Caki2 (cell line): ENCODE data around the gene PPP2R3B. TPM values are rescaled to one million over a fixed set of nuclear protein-coding genes. Genes with fewer than 3 reads are reported as not detected.
A peak's percentile ranks its signal among the peaks of the same experiment; 100 is the strongest.
"Not testable (repeated sequence)": the region's sequence is repeated elsewhere in the genome, so short reads cannot be mapped to it uniquely, and the experiment has no call there.

Experiments used
- DNase-seq: peaks from one replicate; pipeline ENCODE4 v3.0.0-alpha.2; 2015; ENCODE audit warnings: low read depth
- in situ Hi-C: cut with HindIII; loops from 2 replicates; pipeline ENCODE4 v1.10.0; 2016; ENCODE audit warnings: low sequenced_read_pairs, low pct_unique_long_range_greater_than_20kb, mixed read lengths
- total RNA-seq: library from RNA; depleted of rRNA; stranded (reverse); fragments of >200 nt; shearing (Covaris generic); gene quantifications from 2 replicates; pipeline ENCODE4 v1.2.3, GENCODE V29; 2014; ENCODE audit warnings: low replicate concordance

Gene PPP2R3B
- total RNA-seq, 1 experiment from 2014 or later, result 16.3 TPM

DNA sequence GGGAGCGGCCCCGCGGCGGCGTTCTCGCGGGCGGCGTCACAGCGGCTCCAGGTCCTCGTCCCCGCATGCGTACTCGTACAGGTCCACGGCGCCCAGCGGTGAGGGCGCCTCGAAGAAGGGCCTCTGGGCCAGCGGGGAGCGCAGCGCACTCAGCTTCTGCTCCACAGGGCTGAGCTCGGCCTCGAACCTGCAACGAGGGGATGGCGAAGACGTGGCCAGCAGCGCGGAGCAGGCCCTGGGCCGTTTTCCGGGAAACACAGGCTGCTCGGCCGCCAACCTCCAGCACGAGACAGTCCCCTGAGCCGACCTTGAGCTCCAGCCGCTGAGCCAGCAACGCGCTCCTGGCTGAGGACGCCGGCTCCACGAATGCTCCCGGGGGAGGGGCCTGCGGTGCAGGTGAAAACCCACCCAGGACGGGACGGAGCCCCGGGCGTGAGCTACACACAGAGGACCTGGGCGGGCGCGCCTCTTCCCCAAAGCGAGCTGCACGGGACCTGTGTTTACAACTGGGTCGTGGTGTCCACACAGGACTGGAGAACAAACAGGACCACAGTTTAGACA lies 52.3 kb downstream of the PPP2R3B start:
- DNase-seq, result no peak
- in situ Hi-C loops, result no loop called here

DNA sequence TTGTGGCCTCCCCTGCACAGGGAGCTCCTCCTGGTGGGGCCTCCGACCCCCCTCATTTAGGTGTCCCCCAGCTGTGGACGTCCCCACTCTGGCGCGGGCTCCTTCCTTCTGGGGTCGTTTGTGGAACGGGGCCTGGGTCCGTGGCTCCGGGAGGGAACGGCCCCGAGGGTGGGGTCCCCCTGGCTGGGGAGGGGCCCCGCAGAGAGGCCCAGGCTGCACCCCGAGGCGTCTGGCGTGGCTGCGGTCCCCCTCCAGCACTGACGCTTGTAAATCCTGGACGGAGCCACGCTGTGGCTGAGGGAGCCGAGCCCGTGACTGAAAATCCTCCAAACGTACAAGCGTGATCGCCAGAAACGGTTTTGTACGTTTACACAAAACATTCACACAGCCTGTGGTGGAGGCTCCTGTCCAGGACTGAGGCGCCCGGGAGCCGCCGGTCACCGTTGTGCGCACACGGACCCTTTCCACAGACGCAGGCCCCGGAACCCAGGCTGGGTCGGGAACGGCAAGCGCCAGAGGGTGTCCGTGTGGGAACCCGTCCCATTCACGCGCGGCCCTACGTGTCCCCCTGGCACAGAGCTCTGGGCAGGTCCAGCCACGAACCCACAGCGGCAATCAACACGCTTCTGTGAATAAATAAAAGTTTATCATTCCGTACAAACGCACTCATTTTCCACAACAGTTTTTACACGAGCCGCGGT lies 52.9 kb downstream of the PPP2R3B start:
- DNase-seq, result no peak
- in situ Hi-C loops, result no loop called here

DNA sequence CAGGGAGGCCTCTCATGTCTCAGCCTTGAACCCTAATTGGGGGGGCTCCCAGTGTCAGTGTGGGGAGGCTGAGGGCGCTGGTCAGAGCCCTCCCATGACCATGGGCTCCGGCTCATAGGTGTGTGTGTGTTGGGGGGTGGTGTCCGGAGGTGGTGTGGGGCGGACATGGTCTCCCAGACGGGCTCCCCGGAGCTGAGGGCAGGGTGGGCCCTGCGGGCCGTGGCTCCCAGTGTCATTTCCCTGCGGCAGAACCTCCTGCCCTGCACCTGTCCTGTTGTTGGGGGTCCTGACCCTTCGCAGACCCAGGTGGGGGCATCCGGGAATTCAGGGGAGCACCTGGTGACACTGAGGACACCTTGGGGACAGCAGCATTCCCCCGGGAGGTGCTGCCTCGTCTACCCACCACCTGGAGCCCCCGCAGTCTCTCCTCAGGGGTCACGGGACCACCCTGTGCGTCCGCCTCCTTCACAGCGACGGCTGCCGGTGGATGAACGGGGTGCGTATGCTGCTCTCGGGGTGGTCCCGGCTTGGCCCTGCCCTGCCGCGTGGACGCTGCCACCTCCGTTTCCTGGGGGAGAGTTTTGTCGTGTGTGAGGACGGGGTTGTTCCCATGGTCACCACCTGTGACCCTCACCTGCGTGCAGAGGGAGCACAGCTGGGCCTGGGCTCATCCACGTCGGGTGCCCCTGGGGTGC lies 53.6 kb downstream of the PPP2R3B start:
- in situ Hi-C loops, result no loop called here
- DNase-seq, result no peak

DNA sequence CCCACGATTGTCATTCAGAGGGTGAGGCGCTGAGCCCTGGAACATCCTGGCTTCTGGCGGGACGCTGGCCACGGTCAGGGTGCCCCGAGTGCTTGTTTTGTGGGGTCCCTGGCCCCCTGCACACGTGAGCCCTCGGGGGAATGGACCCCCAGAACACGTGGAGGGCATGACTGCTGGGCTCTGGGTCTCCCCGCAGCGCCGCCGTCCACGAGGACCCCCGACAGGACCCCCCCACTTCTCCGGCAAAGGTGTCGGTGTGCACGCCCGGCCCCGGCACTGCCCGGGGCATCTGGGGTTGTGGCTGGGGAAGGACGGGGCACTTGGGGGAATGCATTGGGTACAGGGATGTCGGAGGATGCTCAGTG lies 54.2 kb downstream of the PPP2R3B start:
- in situ Hi-C loops, result no loop called here
- DNase-seq, result no peak

DNA sequence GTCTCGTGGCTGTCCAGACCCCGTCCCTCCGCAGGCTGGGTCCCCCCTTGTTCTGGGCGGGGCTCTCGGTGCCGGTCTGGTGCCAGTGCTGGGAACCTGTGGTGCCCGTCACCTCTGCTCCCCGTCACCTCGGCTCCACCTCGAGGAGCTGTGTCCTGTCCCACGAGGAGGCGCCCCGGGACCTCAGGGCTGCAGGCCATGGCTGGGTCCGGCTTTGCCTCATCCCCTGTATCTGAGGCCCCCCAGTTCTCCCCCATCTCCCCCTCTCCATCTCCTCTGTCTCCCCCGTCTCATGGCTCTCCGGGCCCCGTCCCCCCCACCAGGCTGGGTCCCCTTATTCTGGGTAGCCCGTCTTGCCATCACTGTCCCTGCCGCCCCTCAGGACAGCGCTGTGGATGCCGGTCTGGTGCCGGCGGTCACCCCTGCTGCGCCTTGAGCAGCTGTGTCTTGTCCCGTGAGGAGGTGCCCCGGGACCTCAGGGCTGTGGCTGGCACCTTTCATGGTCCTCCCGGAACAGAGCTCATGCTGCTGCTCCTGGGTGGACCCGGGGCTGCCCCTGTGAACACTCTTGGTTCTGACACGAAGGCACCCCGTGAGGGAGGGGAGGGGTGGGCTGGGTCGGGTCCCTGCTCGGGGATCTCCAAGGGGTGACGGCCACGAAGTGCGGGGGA lies 54.7 kb downstream of the PPP2R3B start:
- no peak for DNase-seq
- in situ Hi-C loops, result no loop called here

DNA sequence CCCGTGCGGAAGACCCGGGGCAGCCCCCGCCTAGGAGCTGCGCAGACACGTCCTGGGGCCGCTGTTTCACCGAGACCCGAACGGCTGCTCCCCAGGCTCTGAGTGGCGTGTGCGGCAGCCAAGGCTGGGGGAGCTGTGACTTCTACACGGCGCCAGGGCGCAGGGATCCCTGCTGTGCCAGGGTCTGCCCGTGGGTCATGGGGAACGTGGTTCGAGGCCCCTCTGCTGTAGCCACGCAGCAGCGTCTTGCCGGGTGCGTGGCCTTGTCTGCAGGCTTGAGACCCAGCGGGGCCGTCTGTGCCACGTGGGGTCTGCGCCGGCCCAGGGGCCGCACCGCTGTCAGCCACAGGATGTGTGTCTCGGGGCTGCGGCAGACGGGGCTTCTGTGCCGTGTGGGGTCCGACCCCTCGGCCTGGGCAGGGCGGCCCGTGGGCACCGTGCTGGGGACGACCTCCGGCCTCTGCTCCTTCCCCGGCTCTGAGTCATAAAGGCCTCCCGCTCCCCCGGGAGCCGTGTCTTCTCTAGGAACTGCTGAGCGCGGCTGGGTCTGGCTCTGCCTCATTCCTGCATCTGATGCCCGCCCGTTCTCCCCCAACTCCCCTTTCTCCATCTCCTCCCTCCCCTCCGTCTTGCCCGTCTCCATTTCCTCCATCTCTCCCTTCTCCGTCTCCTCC lies 55.4 kb downstream of the PPP2R3B start:
- DNase-seq, result no peak
- in situ Hi-C loops, result no loop called here

DNA sequence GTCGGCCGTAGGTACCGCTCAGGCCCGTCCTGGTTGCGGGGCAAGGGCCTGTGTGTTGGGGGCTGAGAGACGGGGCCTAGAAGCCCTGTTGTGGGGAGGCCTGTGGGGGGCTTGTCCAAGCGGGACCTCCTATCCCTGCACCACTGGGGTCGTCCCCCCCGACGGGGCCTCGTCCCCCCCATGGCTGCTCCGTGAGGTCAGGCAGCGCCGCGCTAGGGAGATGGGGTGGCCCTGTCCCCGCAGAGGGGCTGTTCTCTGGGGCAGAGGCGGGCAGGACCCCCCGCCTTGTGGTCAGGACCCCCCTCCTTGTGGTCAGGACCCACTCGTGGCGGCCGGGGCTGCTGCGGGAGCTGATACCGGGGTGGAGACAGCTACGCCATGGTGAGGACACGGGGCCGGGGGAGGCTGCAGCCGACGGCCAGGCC lies 56.0 kb downstream of the PPP2R3B start:
- DNase-seq, result no peak
- in situ Hi-C loops, result no loop called here

DNA sequence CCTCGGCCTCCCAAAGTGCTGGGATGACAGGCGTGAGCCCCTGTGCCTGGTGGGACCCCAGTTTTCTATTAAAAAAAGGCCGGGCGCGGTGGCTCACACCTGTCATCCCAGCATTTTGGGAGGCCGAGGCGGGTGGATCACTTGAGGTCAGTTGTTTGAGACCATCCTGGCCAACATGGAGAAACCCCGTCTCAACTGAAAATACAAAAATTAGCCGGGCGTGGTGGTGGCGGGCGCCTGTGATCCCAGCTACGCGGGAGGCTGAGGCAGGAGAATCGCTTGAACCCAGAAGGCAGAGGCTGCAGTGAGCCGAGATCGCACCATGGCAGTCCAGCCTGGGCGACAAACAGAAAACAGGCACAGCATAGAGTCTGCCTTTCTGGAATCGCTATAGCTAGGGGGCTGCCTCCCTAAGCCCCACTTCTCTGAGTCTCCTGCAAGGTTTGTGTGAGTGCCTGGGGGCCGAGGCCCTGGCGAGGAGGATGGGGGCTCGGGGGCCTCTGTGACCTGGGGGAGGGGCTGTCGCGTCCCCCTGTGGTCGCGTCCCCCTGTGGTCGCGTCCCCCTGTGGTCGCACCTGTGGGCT lies 56.5 kb downstream of the PPP2R3B start:
- in situ Hi-C loops, result not testable (repeated sequence)

DNA sequence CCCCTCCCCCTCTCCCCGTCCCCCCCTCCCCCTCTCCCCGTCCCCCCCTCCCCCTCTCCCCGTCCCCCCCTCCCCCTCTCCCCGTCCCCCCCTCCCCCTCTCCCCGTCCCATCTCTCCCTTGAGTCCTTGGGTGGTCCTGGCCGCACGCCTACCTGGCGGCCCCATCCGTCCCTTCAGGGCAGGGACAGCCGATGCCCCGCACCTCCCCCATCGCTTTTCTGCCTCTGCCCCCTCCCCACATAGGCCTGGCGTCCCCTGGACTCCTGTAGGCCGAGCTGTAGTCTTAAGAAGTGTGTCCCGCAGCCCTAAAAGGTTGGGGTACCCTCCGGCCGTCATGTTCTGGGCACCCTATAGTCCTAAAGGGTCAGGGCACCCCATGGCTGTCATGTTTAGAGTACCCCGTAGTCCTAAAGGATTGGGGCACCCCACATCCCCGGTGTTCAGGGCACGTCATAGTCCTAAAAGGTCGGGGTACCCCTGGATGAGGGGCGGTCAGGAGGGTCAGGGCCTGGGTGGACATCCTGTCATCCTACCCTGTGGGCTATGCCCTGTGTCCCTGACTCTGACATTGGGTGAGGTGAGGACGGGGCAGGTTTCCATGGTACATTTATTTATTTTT lies 57.3 kb downstream of the PPP2R3B start:
- in situ Hi-C loops, result no loop called here
- DNase-seq, result no peak

More for the DNA sequence above, 56.5 kb downstream of the PPP2R3B start:
- DNase-seq, result not testable (repeated sequence)

DNA sequence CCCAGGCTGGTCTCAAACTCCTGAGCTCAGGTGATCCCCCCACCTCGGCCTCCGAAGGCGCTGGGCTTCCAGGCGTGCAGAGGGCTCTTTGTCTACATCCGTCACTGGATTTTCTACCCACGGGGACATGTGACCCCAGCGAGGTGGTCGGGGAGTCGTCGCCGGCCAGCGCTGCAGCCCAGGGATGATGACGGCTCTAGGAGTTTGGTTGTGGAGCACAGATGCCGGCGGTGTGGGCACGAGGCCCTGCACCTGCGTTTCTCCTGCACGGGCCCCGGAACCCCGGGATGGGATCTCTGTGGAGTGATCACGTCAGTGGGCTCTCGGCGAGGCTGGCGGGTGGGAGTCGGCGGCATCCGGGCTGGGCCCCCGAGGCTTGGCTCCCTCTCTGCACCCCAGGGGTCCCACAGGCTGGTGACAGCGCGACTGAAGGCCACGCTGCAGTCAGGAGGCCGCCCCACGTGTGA lies 59.0 kb downstream of the PPP2R3B start:
- in situ Hi-C loops, result no loop called here

DNA sequence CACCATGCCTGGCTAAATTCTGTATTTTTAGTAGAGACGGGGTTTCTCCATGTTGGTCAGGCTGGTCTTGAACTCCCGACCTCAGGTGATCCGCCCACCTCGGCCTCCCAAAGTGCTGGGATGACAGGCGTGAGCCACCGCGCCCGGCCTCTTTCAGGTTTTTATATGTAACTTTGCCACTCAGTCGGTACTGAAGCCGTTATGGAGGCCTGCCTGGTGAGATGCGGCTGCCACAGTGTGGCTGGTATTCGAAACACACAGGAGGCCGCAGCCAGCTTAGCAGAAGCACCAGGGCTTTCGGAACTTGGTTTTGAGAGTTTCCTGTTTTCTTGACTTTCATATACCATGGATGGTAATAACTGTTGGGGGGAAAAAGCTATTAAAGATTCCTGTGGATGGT lies 62.0 kb downstream of the PPP2R3B start:
- DNase-seq, in situ Hi-C loops: not testable (repeated sequence)

More for the DNA sequence above, 59.0 kb downstream of the PPP2R3B start:
- DNase-seq, result no peak

DNA sequence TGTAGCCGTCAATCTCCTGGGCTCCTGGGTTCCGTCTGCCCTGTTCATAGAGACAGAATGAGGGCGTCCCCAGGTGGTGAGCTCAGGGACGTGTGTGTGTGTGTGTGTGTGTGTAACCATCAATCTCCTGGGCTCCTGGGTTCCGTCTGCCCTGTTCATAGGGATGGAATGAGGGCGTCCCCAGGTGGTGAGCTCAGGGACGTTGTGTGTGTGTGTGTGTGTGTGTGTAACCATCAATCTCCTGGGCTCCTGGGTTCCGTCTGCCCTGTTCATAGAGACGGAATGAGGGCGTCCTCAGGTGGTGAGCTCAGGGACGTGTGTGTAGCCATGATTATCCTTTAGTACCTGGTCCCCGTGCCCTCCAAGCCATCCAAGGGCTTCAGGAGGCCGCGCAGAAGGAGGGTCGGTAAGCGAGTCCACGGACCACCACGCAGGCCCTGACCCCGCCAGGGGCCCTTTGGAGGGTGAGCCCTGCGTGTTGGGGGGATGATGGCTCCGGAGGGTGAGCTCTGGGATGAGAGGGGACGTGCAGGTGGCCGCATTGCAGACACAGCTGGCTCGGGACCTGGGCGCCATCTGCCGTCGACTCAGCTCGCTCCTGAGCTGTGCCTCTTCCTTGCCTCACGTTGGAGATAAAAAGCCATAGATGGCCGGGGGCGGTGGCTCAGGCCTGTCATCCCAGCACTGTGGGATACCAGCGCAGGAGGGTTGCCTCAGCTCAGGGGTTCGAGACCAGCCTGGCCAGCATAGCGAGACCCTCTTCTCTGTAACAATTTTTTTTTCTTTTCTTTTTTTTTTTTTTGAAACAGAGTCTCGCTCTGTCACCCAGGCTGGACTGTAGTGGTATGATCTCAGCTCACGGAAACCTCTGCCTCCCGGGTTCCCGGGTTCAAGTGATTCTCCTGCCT lies 62.7 kb downstream of the PPP2R3B start:
- in situ Hi-C loops, result no loop called here
- peak; percentile 63 for DNase-seq

DNA sequence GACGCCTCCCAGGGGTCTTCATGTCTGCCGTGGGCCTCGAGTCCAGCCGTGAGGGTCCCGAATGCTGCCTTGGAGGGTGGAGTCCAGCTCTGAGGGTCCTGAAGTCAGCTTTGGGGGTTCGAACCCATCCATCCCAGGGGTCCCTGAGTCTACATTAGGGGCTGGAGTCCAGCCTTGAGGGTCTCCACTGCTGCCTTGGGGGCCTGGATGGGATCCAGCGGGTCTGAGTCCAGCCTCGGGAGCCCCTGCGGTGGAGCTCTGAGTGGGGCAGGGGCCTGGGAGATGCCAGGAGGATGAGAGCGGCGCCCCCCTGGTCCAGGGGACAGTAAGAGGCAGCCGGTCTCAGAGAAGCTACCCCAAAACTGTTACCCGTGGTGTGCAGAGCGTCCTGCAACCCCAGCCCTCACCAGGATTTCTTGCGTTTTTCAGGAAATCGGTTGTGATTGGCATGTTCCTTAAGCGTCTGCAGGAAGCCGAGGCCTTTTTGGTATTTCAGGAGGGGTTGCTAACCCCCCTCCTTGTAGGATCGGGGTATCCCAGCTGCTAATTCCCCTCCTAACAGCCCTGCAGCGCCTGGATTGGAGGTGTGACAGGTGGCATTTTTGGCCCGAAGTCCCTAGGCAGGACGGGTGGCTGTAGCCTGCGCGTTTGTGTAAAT lies 66.5 kb downstream of the PPP2R3B start:
- in situ Hi-C loops, result no loop called here
- DNase-seq, result no peak

DNA sequence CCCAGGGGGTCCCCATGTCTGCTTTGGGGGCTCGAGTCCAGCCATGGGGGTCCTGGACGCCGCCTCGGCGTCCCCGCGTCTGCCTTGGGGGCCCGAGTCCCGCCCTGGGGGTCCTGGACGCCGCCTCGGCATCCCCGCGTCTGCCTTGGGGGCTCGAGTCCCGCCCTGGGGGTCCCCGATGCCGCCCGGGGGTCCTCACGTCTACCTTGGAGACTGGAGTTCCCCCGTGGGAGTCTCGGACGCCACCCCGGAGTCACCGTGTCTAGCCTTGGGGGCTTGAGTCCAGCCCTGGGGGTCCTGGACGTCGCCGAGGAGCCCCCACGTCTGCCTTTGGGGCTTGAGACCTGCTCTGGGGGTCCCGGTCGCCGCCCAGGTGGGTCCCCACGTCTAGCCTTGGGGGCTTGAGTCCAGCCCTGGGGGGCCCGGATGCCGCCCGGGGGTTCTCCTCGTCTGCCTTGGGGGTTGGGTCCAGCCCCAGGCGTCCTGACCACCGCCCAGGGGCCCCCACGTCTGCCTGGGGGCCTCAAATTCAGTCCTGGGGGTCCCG lies 67.1 kb downstream of the PPP2R3B start:
- DNase-seq, result no peak
- in situ Hi-C loops, result no loop called here

DNA sequence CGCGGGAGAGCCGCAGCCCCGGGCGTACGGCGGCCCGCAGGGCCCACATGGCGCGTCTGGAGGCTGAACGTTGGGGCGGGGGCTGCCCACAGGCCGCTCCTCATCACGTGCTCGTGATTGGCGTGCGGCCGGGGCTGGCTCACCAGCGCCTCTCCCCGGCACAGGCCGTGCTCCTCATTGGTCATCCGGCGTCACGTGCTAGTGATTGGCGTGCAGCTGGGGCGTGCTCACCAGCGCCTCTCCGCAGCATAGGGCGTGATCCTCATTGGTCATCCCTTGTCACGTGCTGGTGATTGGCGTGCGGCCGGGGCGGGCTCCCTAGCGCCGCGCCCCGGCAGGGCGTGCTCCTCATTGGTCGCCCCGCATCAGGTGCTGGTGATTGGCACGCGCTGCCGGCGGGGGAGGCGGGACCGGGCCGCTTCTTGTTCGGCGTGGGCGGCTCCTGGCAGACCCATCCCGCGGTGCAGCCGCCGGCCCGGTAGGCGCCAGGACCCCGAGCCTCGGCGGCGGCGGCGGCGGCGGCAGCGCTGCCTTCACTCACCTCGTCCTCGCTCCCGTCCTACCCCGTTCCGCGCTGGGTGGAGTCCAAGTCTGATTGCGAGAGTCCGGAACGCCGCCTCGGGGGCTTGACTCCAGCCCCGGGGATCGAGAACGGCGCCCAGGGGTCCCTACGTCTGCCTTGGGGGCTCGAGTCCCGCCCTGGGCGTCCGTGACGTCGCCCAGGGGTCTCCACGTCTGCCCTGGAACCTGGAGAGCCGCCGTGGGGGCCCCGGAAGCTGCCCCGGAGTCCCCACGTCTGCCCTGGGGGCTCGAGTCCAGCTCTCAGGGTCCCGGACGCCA lies 67.7 kb downstream of the PPP2R3B start, which contains the start of gene GTPBP6:
GTPBP6 (minus strand) TSS at position 58 of the 840 bp plus-strand sequence; CDS start at position 49, 9 bp downstream.
- peak; percentile 98 for DNase-seq
- in situ Hi-C loops, result no loop called here
